Panc1 (cell line): Measurements from ENCODE around the gene ZNF691. TPM values are rescaled to one million over a fixed set of nuclear protein-coding genes. Genes with fewer than 3 reads are reported as not detected.

Experiments used
- ATAC-seq: fragments of 200-7000 bp; cut with Tn5 transposase; 2 replicates; pipeline ENCODE4 v1.9.1; 2020; ENCODE audit warnings: mild to moderate bottlenecking, moderate library complexity
- BruUV-seq: library from RNA; stranded (reverse); fragments of 400-500 nt; replicated peaks from 2 replicates; lab custom pipeline; 2021; lab: Mats Ljungman, UMichigan
- CTCF ChIA-PET: fragments of 300-600 bp; sonication (Branson Sonifier 250); formaldehyde crosslinking; loops from one replicate; lab custom pipeline; 2022; ENCODE audit warnings: antibody characterized with exemption; lab: Charles Lee
- POLR2A ChIA-PET: fragments of 300-600 bp; sonication (Branson Sonifier 250); formaldehyde crosslinking; loops from one replicate; lab custom pipeline; 2022; ENCODE audit warnings: antibody characterized with exemption; lab: Charles Lee
- DNase-seq: peaks from one replicate; pipeline ENCODE4 v3.0.0-alpha.2; 2010; ENCODE audit warnings: low read depth, low spot score
- H3K27ac ChIP-seq: 2 replicates; pipeline ENCODE4 v1.5.1; 2011; ENCODE audit warnings: mild to moderate bottlenecking, low read length, inconsistent platforms
- H3K27me3 ChIP-seq: fragments of 200-500 bp; sonication (Bioruptor generic); 2 replicates; pipeline ENCODE4 v1.6.0; 2014; ENCODE audit warnings: low read length, inconsistent platforms; ENCODE audit not compliant: control insufficient read depth, insufficient read depth
- H3K36me3 ChIP-seq: fragments of 200-500 bp; sonication (Bioruptor generic); 2 replicates; pipeline ENCODE4 v1.5.1; 2014; ENCODE audit warnings: inconsistent platforms, mild to moderate bottlenecking, low read length, moderate library complexity; ENCODE audit not compliant: control insufficient read depth, insufficient read depth
- H3K4me1 ChIP-seq: 2 replicates; pipeline ENCODE4 v1.5.1; 2011; ENCODE audit warnings: inconsistent platforms, mild to moderate bottlenecking, low read length, moderate library complexity; ENCODE audit not compliant: control insufficient read depth, insufficient read depth
- H3K4me3 ChIP-seq, 2 experiments: 2 replicates each; pipeline ENCODE4 v1.5.1; 2011 to 2012; ENCODE audit warnings: low read depth in 2 of 2, low read length in 2 of 2, mild to moderate bottlenecking in 2 of 2, inconsistent platforms in 1 of 2, moderate library complexity in 1 of 2
- H3K9me3 ChIP-seq: fragments of 200-500 bp; sonication (Bioruptor generic); 2 replicates; pipeline ENCODE4 v1.5.1; 2014; ENCODE audit warnings: low read depth, mild to moderate bottlenecking, inconsistent platforms, low read length, moderate library complexity; ENCODE audit not compliant: control insufficient read depth, insufficient read depth
- POLR2AphosphoS5 ChIP-seq: IDR thresholded peaks from 2 replicates; pipeline ENCODE4 v1.6.1; 2012; ENCODE audit warnings: mild to moderate bottlenecking, low read depth, low read length, moderate library complexity
- SIN3A ChIP-seq: IDR thresholded peaks from 2 replicates; pipeline ENCODE4 v1.6.1; 2012; ENCODE audit warnings: low read depth, mild to moderate bottlenecking, low read length, moderate library complexity, borderline replicate concordance; ENCODE audit not compliant: insufficient read depth
- TCF7L2 ChIP-seq: IDR thresholded peaks from 2 replicates; pipeline ENCODE4 v1.6.1; 2011; ENCODE audit warnings: mild to moderate bottlenecking, low read depth, low read length, inconsistent platforms
- in situ Hi-C: cut with HindIII; loops from 2 replicates; pipeline ENCODE4 v1.10.0; 2016; ENCODE audit warnings: low sequenced_read_pairs, low pct_unique_long_range_greater_than_20kb
- intact Hi-C: fragments of 100-400 bp; cut with micrococcal nuclease; formaldehyde crosslinking; loops from one replicate; pipeline ENCODE4 v1.10.0; 2022; ENCODE audit not compliant: unreplicated experiment
- total RNA-seq: library from RNA; stranded (reverse); gene quantifications from one replicate; pipeline ENCODE4 v1.2.1, GENCODE V29; 2021; ENCODE audit not compliant: unreplicated experiment
- TF ChIP-seq, protein P1 (sequence below), 2 experiments: IDR thresholded peaks; 2 replicates each; pipeline ENCODE4 v1.6.1; 2011 to 2012; ENCODE audit warnings: low read depth in 2 of 2, control low read depth in 1 of 2, low read length in 1 of 2, mild to moderate bottlenecking in 1 of 2, moderate library complexity in 1 of 2; ENCODE audit not compliant: insufficient read depth in 1 of 2
- TF ChIP-seq, protein P2 (sequence below): fragments of 450-650 bp; IDR thresholded peaks from 2 replicates; pipeline ENCODE4 v1.5.1; 2017; ENCODE audit warnings: mild to moderate bottlenecking

Gene ZNF691
- total RNA-seq, 1 experiment from 2014 or later = 9.9 TPM

DNA sequence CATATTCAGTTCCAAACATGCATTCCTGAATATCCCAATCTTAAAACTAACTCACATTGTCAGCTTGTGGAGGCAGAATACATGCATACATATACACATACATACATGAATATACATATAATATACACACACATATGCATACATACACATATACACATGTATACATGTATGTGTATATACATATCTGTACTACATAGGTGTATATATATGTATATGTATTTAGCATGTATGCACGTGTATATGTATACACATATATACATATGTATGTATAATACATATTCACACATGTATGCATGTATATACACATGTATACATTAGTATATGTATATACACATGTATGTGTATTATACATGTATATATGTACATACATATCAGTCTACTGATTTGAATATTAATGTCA, 1.2 kb upstream of the ZNF691 start:
- Histone ChIP-seq H3K36me3 (no peaks in the 10 kb centered on the region), H3K27ac (no peak overlapping the region), H3K27me3 (no peaks in the 10 kb centered on the region), H3K4me1 (peaks cover 5% of the 10 kb centered on the region), H3K4me3 (no peak overlapping the region), H3K9me3 (peaks cover under 1% of the 10 kb centered on the region; the same call in 1 of the 2 replicates)
- intact Hi-C loops = no loop called here
- TF ChIP-seq SIN3A (no peak), POLR2AphosphoS5 (no peak), TCF7L2 (no peak)
- TF ChIP-seq, protein P1, sequence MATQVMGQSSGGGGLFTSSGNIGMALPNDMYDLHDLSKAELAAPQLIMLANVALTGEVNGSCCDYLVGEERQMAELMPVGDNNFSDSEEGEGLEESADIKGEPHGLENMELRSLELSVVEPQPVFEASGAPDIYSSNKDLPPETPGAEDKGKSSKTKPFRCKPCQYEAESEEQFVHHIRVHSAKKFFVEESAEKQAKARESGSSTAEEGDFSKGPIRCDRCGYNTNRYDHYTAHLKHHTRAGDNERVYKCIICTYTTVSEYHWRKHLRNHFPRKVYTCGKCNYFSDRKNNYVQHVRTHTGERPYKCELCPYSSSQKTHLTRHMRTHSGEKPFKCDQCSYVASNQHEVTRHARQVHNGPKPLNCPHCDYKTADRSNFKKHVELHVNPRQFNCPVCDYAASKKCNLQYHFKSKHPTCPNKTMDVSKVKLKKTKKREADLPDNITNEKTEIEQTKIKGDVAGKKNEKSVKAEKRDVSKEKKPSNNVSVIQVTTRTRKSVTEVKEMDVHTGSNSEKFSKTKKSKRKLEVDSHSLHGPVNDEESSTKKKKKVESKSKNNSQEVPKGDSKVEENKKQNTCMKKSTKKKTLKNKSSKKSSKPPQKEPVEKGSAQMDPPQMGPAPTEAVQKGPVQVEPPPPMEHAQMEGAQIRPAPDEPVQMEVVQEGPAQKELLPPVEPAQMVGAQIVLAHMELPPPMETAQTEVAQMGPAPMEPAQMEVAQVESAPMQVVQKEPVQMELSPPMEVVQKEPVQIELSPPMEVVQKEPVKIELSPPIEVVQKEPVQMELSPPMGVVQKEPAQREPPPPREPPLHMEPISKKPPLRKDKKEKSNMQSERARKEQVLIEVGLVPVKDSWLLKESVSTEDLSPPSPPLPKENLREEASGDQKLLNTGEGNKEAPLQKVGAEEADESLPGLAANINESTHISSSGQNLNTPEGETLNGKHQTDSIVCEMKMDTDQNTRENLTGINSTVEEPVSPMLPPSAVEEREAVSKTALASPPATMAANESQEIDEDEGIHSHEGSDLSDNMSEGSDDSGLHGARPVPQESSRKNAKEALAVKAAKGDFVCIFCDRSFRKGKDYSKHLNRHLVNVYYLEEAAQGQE (IDR thresholded peaks at IDR 0.05; ENCODE audit: insufficient read depth in 1 of 2, low read depth in 2 of 2, low read length in 1 of 2) = no peak
- TF ChIP-seq, protein P2, sequence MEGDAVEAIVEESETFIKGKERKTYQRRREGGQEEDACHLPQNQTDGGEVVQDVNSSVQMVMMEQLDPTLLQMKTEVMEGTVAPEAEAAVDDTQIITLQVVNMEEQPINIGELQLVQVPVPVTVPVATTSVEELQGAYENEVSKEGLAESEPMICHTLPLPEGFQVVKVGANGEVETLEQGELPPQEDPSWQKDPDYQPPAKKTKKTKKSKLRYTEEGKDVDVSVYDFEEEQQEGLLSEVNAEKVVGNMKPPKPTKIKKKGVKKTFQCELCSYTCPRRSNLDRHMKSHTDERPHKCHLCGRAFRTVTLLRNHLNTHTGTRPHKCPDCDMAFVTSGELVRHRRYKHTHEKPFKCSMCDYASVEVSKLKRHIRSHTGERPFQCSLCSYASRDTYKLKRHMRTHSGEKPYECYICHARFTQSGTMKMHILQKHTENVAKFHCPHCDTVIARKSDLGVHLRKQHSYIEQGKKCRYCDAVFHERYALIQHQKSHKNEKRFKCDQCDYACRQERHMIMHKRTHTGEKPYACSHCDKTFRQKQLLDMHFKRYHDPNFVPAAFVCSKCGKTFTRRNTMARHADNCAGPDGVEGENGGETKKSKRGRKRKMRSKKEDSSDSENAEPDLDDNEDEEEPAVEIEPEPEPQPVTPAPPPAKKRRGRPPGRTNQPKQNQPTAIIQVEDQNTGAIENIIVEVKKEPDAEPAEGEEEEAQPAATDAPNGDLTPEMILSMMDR = no peak
- in situ Hi-C loops = no loop called here
- ATAC-seq = no peak
- BruUV-seq = no TSS peak
- ChIA-PET POLR2A (no interaction called here), CTCF (no interaction called here)
- no peak for DNase-seq

DNA sequence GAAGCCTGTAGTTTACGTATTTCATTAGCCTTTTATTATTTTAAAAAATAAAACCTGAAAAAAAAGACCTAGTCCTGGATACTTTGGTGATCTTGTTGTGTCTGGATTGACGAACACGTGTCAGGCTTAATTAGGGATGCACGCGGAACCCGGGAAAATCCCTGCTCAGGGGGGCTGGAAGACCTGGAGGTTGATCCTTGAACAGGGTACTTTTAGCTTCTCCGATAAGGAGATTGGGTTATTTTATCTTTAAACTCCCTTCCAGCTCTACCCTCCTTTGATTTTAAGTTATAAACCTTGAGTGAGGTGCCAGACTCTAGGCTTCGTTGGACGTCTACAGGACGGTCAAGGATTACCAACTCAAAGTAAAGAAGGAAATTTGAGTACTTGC, 552 bp upstream of the ZNF691 start:
- Histone ChIP-seq H3K27ac (peak overlapping the region; percentile 68), H3K4me1 (peaks cover 5% of the 10 kb centered on the region), H3K36me3 (no peaks in the 10 kb centered on the region), H3K9me3 (peaks cover 7% of the 10 kb centered on the region; the same call in 1 of the 2 replicates), H3K4me3 (peak overlapping the region; percentile 57 to 76), H3K27me3 (no peaks in the 10 kb centered on the region)
- in situ Hi-C loops (no loop called here), intact Hi-C loops (no loop called here)
- BruUV-seq = no TSS peak
- TF ChIP-seq TCF7L2 (no peak), POLR2AphosphoS5 (no peak), SIN3A (no peak)
- TF ChIP-seq, protein P1 (IDR thresholded peaks at IDR 0.05; ENCODE audit: insufficient read depth in 1 of 2, low read depth in 2 of 2, low read length in 1 of 2) = no peak
- TF ChIP-seq, protein P2 = no peak
- CTCF ChIA-PET = interaction anchor here (0.7 to 0.9 kb wide), 2 partner anchors 68 to 80 kb away, joined by 3 to 6 read pairs; no protein-coding TSS in a partner anchor
- ATAC-seq = peak; percentile 47
- POLR2A ChIA-PET = interaction anchor here (0.7 kb wide), 1 partner anchor 13 kb away, joined by 4 read pairs; no protein-coding TSS in a partner anchor
- DNase-seq = no peak
